ENCODE results near the gene DCAF8. TPM values are rescaled to one million over a fixed set of nuclear protein-coding genes. Genes with fewer than 3 reads are reported as not detected.

The DCAF8 gene
- total RNA-seq, 1 experiment from 2014 or later, result 126 TPM

DNA sequence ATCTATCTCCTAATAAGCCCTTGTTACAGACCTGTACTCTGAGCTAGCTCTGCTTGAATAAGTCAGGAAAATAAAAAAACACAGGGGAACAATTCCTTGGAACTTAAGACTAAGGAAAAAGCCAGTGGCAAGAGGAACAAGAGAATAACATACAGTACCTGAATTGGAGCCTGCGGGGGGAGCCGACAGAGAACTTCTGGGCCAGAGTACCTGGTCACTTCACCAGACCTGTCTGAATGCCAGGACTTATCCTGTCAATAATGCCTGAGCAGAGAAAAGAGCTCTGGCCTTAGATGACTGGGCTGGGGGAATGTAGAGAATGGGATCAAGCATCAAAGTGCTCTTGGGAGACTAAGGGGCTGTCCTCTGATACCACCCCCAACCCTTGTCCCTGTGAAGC lies 42.0 kb downstream of the DCAF8 start:
- intact Hi-C loops (cut with micrococcal nuclease; ENCODE audit: unreplicated experiment), result no loop called here
- Mint-ChIP-seq H3K4me3 (ENCODE audit: low read depth, unreplicated experiment) (no peak overlapping the region), H3K27ac (ENCODE audit: unreplicated experiment) (no peak overlapping the region), H3K27me3 (ENCODE audit: unreplicated experiment) (no peaks in the 10 kb centered on the region), H3K4me1 (ENCODE audit: low read depth, unreplicated experiment) (no peaks in the 10 kb centered on the region), H3K36me3 (ENCODE audit: insufficient read depth, unreplicated experiment) (peaks cover 24% of the 10 kb centered on the region), H3K9me3 (ENCODE audit: low read depth, unreplicated experiment) (no peaks in the 10 kb centered on the region)
- TF ChIP-seq, protein P1, sequence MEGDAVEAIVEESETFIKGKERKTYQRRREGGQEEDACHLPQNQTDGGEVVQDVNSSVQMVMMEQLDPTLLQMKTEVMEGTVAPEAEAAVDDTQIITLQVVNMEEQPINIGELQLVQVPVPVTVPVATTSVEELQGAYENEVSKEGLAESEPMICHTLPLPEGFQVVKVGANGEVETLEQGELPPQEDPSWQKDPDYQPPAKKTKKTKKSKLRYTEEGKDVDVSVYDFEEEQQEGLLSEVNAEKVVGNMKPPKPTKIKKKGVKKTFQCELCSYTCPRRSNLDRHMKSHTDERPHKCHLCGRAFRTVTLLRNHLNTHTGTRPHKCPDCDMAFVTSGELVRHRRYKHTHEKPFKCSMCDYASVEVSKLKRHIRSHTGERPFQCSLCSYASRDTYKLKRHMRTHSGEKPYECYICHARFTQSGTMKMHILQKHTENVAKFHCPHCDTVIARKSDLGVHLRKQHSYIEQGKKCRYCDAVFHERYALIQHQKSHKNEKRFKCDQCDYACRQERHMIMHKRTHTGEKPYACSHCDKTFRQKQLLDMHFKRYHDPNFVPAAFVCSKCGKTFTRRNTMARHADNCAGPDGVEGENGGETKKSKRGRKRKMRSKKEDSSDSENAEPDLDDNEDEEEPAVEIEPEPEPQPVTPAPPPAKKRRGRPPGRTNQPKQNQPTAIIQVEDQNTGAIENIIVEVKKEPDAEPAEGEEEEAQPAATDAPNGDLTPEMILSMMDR (IDR thresholded peaks at IDR 0.05; ENCODE audit: unreplicated experiment), result no peak
- no peak for DNase-seq
- CTCF ChIA-PET, result interaction anchor here (0.9 to 4.2 kb wide), 8 partner anchors 8 to 150 kb away, joined by 3 to 92 read pairs (median 8); partner anchors contain the start of gene KCNJ10
- no TSS peak for BruUV-seq (replicated peaks)

DNA sequence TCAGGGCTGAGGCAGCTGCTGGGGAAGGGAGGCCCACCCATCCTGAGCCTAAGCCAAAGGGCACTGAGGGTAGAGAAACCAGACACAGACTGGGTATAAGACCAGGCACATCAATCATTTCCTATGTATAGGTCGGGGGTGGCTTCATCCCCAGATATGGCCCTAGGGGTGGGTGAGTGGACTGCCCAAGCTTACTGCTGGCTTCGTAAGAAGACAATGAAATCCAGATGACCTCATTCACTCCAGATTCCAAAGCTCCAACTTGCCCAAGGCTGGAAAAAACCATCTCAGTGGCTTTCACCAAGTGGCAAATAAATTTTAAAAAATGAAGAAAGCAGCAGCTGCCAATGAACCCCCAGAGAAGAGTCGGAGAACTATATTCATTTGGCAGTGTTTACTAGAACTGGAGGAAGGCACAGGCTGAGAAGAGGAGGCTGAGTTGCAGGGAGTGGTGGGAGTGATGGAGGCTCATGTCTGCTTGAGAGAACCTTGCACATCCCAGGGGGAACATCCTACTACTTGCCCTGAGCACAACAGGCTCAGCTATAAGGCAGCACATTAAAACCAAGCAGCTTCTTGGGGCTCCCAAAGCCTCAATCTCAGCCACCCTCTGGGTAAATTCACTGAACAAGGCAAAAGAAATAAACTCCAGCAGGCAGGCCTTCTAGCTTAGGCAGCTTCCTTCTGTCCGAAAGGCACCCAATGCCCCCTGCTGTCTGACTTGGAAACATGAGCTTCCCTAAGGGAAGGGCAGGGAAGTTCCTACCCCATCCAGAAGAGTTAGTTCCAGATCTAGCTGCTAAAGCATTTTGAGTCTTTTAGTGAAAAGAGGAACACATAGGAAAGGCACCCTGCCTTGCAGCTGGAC lies 43.1 kb downstream of the DCAF8 start:
- Mint-ChIP-seq H3K27me3 (ENCODE audit: unreplicated experiment) (no peaks in the 10 kb centered on the region), H3K36me3 (ENCODE audit: insufficient read depth, unreplicated experiment) (peaks cover 31% of the 10 kb centered on the region), H3K9me3 (ENCODE audit: low read depth, unreplicated experiment) (no peaks in the 10 kb centered on the region), H3K27ac (ENCODE audit: unreplicated experiment) (no peak overlapping the region), H3K4me1 (ENCODE audit: low read depth, unreplicated experiment) (no peaks in the 10 kb centered on the region), H3K4me3 (ENCODE audit: low read depth, unreplicated experiment) (no peak overlapping the region)
- DNase-seq, result peak; percentile 60
- BruUV-seq (replicated peaks), result no TSS peak
- intact Hi-C loops (cut with micrococcal nuclease; ENCODE audit: unreplicated experiment), result loop anchor here (1.0 kb wide), 2 partner anchors 26 to 119 kb away; no protein-coding TSS in a partner anchor
- TF ChIP-seq, protein P1 (IDR thresholded peaks at IDR 0.05; ENCODE audit: unreplicated experiment), result peak; percentile 36
- CTCF ChIA-PET, result interaction anchor here (0.6 to 4.2 kb wide), 16 partner anchors 8 to 173 kb away, joined by 3 to 92 read pairs (median 3); partner anchors contain the start of gene KCNJ10

DNA sequence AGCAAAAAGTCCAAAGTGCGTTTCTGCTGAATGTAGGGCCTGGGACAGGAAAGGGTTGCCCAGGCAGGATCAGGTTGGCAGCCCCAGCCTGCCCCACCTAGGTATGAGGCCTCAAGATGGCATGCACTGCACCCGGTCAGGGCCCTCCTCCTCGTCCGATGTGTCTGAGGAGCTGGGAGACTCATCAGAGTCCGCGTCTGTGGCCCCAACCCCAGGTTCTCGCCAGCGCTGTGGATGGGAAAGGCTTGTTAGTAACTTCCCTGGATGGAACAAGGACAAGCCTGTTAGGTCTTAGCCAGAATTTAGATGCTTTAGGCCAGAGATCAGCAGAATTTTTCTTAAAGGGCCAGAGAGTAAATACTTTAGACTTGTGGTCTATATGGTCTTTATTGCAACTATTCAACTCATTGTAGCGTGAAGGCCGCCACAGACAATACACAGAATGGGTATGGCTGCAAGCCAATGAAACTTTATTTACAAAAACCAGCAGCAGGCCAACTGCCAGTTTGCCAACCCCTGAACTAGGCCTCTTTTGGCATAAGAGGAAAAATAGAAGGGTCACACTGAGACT lies 44.8 kb downstream of the DCAF8 start:
- Mint-ChIP-seq H3K4me3 (ENCODE audit: low read depth, unreplicated experiment) (no peak overlapping the region), H3K27ac (ENCODE audit: unreplicated experiment) (no peak overlapping the region), H3K36me3 (ENCODE audit: insufficient read depth, unreplicated experiment) (peaks cover 41% of the 10 kb centered on the region), H3K9me3 (ENCODE audit: low read depth, unreplicated experiment) (no peaks in the 10 kb centered on the region), H3K4me1 (ENCODE audit: low read depth, unreplicated experiment) (no peaks in the 10 kb centered on the region), H3K27me3 (ENCODE audit: unreplicated experiment) (no peaks in the 10 kb centered on the region)
- CTCF ChIA-PET, result interaction anchor here (4.2 kb wide), 1 partner anchor 25 kb away, joined by 92 read pairs; no protein-coding TSS in a partner anchor
- intact Hi-C loops (cut with micrococcal nuclease; ENCODE audit: unreplicated experiment), result no loop called here
- BruUV-seq (replicated peaks), result no TSS peak
- TF ChIP-seq, protein P1 (IDR thresholded peaks at IDR 0.05; ENCODE audit: unreplicated experiment), result no peak
- DNase-seq, result no peak

DNA sequence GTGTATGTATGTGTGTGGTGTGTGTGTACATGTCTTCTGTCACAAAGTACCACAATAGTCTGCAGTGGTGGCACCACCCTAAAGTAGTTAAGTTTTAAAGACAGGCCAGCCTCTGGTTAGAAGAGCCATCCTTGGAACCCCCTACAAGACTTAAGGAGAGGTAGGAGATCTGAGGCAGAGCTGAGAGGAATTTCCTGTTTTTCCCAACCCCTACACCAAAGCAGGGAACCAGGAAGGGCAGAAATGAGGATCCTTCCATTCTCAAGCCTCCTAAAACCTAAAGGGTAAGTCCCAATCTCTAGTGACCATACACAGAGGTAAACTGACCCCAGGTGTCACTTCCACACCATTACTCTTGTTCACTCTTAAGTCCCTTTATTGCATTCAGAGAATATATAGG lies 46.0 kb downstream of the DCAF8 start:
- no peak overlapping the region for H3K27ac Mint-ChIP-seq (ENCODE audit: unreplicated experiment)
- CTCF ChIA-PET, result interaction anchor here (1.0 kb wide), 1 partner anchor 23 kb away, joined by 3 read pairs; no protein-coding TSS in a partner anchor

More for the DNA sequence above, 46.0 kb downstream of the DCAF8 start:
- Mint-ChIP-seq H3K9me3 (ENCODE audit: low read depth, unreplicated experiment) (no peaks in the 10 kb centered on the region), H3K4me3 (ENCODE audit: low read depth, unreplicated experiment) (no peak overlapping the region), H3K36me3 (ENCODE audit: insufficient read depth, unreplicated experiment) (peaks cover 54% of the 10 kb centered on the region), H3K27me3 (ENCODE audit: unreplicated experiment) (no peaks in the 10 kb centered on the region), H3K4me1 (ENCODE audit: low read depth, unreplicated experiment) (no peaks in the 10 kb centered on the region)
- TF ChIP-seq, protein P1 (IDR thresholded peaks at IDR 0.05; ENCODE audit: unreplicated experiment), result no peak
- DNase-seq, result no peak
- no TSS peak for BruUV-seq (replicated peaks)
- intact Hi-C loops (cut with micrococcal nuclease; ENCODE audit: unreplicated experiment), result no loop called here
